ENCODE results near the gene KCNMA1. TPM values are rescaled to one million over a fixed set of nuclear protein-coding genes. Genes with fewer than 3 reads are reported as not detected.

The KCNMA1 gene
- total and polyA plus RNA-seq, 10 of the 15 experiments (the other 5 are each of a cell fraction or from before 2014, with no cell fraction given): 8.5 to 77.0 (median 21.3) TPM

DNA sequence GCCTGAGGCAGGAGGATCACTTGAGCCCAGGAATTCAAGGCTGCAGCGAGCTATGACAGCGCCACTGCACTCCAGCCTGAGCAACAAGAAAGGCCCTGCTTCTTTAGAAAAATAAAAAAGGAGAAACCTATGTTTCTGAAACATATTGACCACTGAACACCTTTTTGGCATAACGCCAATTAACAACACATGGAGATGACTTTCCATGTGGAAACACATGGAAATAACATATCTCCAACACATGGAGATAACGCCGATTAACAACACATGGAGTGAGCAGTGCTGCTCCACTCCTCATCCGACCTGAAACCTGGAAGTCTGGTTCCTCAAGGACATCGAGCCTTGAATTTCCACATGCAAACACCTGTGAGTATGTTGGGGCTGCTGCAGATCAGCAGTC lies 126.9 kb downstream of the KCNMA1 start:
- Histone ChIP-seq H4K20me1 (ENCODE audit: control insufficient read depth, insufficient read depth) (no peaks in the 10 kb centered on the region), H3K27me3 (replicated peaks in 1 of 2; ENCODE audit: control insufficient read depth in 2 of 2, insufficient read depth in 2 of 2, low read length in 1 of 2) (no peaks in the 10 kb centered on the region), H3K79me2 (ENCODE audit: control insufficient read depth, insufficient read depth, low read length) (no peaks in the 10 kb centered on the region), H3K9me3 (replicated peaks; ENCODE audit: control insufficient read depth, insufficient read depth, low read length) (no peaks in the 10 kb centered on the region), H2AFZ (ENCODE audit: control insufficient read depth, low read depth, low read length) (no peak overlapping the region), H3K4me2 (ENCODE audit: control insufficient read depth, insufficient read depth) (no peak overlapping the region), H3K27ac (ENCODE audit: control insufficient read depth, insufficient read depth) (no peak overlapping the region), H3K36me3 (ENCODE audit: control insufficient read depth in 2 of 2, insufficient read depth in 2 of 2, low read length in 1 of 2) (no peaks in the 10 kb centered on the region), H3K4me1 (ENCODE audit: control insufficient read depth, insufficient read depth, low read length) (no peaks in the 10 kb centered on the region), H3K9ac (ENCODE audit: control insufficient read depth, insufficient read depth, low read length) (no peak overlapping the region), H3K4me3 (no peak overlapping the region)
- no peak for DNase-seq (ENCODE audit: low read depth, low spot score)
- in situ Hi-C loops (cut with MboI): no loop called here
- ChIA-PET RAD21 (ENCODE audit: unreplicated experiment) (interaction anchor here (2.9 kb wide), 1 partner anchor 12 kb away, joined by 12 read pairs; no protein-coding TSS in a partner anchor), SMC1A (ENCODE audit: uncharacterized antibody, unreplicated experiment) (interaction anchor here (0.9 to 1.1 kb wide), 2 partner anchors 13 to 16 kb away, joined by 3 to 4 read pairs; no protein-coding TSS in a partner anchor), CTCF (interaction anchor here (1.5 kb wide), 1 partner anchor 8 kb away, joined by 3 read pairs; no protein-coding TSS in a partner anchor), POLR2A (no interaction called here)
- intact Hi-C loops (cut with micrococcal nuclease; ENCODE audit: unreplicated experiment): no loop called here
- TF ChIP-seq SRF (IDR thresholded peaks at IDR 0.05; ENCODE audit: low read depth in 2 of 2, low read length in 2 of 2) (no peak), NR2C2 (IDR thresholded peaks at IDR 0.05; ENCODE audit: borderline replicate concordance, control insufficient read depth, insufficient read length, low read depth) (no peak), TCF3 (IDR thresholded peaks at IDR 0.05; ENCODE audit: borderline replicate concordance, insufficient read depth, low read depth, low read length) (no peak), IKZF1 (conservative IDR thresholded peaks at IDR 0.05) (no peak), SMAD1 (IDR thresholded peaks at IDR 0.05; ENCODE audit: low read depth, partially characterized antibody) (peak; percentile 51)
- 58% methylated on average over 7 of the region's 7 CpGs for WGBS (ENCODE audit: insufficient coverage, insufficient replicate concordance, low lambda C conversion rate, missing lambda C conversion rate)
- no peak for FAIRE-seq
- BruUV-seq (replicated peaks): no TSS peak
- no peak for ATAC-seq

DNA sequence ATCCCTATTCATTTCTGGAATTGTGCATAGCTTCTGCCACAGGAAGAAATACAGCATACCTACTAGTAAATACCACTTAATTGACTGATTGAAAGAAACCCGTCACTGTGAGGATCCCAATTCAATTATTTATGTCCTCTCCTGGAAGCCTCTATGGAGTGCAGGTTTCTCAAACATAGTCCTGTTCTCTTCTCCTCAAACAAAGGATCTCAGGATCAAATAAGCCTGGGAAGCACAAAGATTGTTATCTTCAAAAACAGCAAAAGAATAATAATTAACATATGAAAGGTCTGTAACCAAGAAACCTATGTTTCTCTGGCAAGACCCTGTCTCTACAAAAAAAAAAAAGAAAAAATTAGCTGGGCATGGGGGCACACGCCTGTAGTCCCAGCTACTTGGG lies 127.3 kb downstream of the KCNMA1 start:
- intact Hi-C loops (cut with micrococcal nuclease; ENCODE audit: unreplicated experiment) (no loop called here), in situ Hi-C loops (cut with MboI) (no loop called here)
- no peak overlapping the region for H3K4me2 ChIP-seq (ENCODE audit: control insufficient read depth, insufficient read depth)
- no TSS peak for BruUV-seq (replicated peaks)
- ChIA-PET SMC1A (ENCODE audit: uncharacterized antibody, unreplicated experiment) (interaction anchor here (0.9 to 1.1 kb wide), 2 partner anchors 12 to 15 kb away, joined by 3 to 4 read pairs; no protein-coding TSS in a partner anchor), CTCF (interaction anchor here (1.1 to 1.5 kb wide), 2 partner anchors 7 to 13 kb away, joined by 3 read pairs; no protein-coding TSS in a partner anchor), POLR2A (no interaction called here), RAD21 (ENCODE audit: unreplicated experiment) (interaction anchor here (2.9 kb wide), 1 partner anchor 13 kb away, joined by 12 read pairs; no protein-coding TSS in a partner anchor)
- no peaks in the 10 kb centered on the region for H3K9me3 ChIP-seq (replicated peaks; ENCODE audit: control insufficient read depth, insufficient read depth, low read length)
- H3K36me3 ChIP-seq (ENCODE audit: control insufficient read depth in 2 of 2, insufficient read depth in 2 of 2, low read length in 1 of 2): no peaks in the 10 kb centered on the region
- no peaks in the 10 kb centered on the region for H4K20me1 ChIP-seq (ENCODE audit: control insufficient read depth, insufficient read depth)
- WGBS (ENCODE audit: insufficient coverage, insufficient replicate concordance, low lambda C conversion rate, missing lambda C conversion rate): 35% methylated on average over 2 of the region's 2 CpGs
- H3K27me3 ChIP-seq (replicated peaks in 1 of 2; ENCODE audit: control insufficient read depth in 2 of 2, insufficient read depth in 2 of 2, low read length in 1 of 2): no peaks in the 10 kb centered on the region
- no peak for ATAC-seq
- no peak overlapping the region for H3K27ac ChIP-seq (ENCODE audit: control insufficient read depth, insufficient read depth)
- H2AFZ ChIP-seq (ENCODE audit: control insufficient read depth, low read depth, low read length): no peak overlapping the region
- no peak overlapping the region for H3K9ac ChIP-seq (ENCODE audit: control insufficient read depth, insufficient read depth, low read length)
- no peak for FAIRE-seq
- H3K4me3 ChIP-seq: no peak overlapping the region
- H3K79me2 ChIP-seq (ENCODE audit: control insufficient read depth, insufficient read depth, low read length): no peaks in the 10 kb centered on the region
- no peaks in the 10 kb centered on the region for H3K4me1 ChIP-seq (ENCODE audit: control insufficient read depth, insufficient read depth, low read length)
- DNase-seq (ENCODE audit: low read depth, low spot score): no peak
- TF ChIP-seq STAT1 (conservative IDR thresholded peaks at IDR 0.05): no peak
- no peak for TF ChIP-seq ZSCAN29 (IDR thresholded peaks at IDR 0.05)
- TF ChIP-seq, protein P1, sequence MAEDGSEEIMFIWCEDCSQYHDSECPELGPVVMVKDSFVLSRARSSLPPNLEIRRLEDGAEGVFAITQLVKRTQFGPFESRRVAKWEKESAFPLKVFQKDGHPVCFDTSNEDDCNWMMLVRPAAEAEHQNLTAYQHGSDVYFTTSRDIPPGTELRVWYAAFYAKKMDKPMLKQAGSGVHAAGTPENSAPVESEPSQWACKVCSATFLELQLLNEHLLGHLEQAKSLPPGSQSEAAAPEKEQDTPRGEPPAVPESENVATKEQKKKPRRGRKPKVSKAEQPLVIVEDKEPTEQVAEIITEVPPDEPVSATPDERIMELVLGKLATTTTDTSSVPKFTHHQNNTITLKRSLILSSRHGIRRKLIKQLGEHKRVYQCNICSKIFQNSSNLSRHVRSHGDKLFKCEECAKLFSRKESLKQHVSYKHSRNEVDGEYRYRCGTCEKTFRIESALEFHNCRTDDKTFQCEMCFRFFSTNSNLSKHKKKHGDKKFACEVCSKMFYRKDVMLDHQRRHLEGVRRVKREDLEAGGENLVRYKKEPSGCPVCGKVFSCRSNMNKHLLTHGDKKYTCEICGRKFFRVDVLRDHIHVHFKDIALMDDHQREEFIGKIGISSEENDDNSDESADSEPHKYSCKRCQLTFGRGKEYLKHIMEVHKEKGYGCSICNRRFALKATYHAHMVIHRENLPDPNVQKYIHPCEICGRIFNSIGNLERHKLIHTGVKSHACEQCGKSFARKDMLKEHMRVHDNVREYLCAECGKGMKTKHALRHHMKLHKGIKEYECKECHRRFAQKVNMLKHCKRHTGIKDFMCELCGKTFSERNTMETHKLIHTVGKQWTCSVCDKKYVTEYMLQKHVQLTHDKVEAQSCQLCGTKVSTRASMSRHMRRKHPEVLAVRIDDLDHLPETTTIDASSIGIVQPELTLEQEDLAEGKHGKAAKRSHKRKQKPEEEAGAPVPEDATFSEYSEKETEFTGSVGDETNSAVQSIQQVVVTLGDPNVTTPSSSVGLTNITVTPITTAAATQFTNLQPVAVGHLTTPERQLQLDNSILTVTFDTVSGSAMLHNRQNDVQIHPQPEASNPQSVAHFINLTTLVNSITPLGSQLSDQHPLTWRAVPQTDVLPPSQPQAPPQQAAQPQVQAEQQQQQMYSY (CRISPR knock-in tag; IDR thresholded peaks at IDR 0.05): no peak
- no peak for TF ChIP-seq RAD21 (IDR thresholded peaks at IDR 0.05; ENCODE audit: insufficient read depth, low read depth, low read length)
- TF ChIP-seq BHLHE40 (IDR thresholded peaks at IDR 0.05; ENCODE audit: borderline replicate concordance in 1 of 2, low read depth in 2 of 2, low read length in 1 of 2): no peak
- TF ChIP-seq MEF2A (IDR thresholded peaks at IDR 0.05; ENCODE audit: insufficient read depth, low read depth, low read length): no peak
